Measurements from ENCODE around the gene DIABLO. TPM values are rescaled to one million over a fixed set of nuclear protein-coding genes. Genes with fewer than 3 reads are reported as not detected.

Gene DIABLO
- total RNA-seq, 1 donor from 2014 or later = 78.5 TPM

GRCh38 chr12:122190842-122191668 is 34.8 kb downstream of the DIABLO start:
- DNase-seq (ENCODE audit: low read depth, low spot score) = peak; percentile 64
- peaks cover 8% of the 10 kb centered on the region for H3K9me3 Mint-ChIP-seq
- peaks cover 4% of the 10 kb centered on the region for H3K4me1 Mint-ChIP-seq
- no peak overlapping the region for H3K4me3 Mint-ChIP-seq
- peaks cover 3% of the 10 kb centered on the region for H3K27me3 Mint-ChIP-seq (ENCODE audit: low read depth)
- H3K27ac Mint-ChIP-seq (ENCODE audit: unreplicated experiment) = no peak overlapping the region
- TF ChIP-seq, protein P1, sequence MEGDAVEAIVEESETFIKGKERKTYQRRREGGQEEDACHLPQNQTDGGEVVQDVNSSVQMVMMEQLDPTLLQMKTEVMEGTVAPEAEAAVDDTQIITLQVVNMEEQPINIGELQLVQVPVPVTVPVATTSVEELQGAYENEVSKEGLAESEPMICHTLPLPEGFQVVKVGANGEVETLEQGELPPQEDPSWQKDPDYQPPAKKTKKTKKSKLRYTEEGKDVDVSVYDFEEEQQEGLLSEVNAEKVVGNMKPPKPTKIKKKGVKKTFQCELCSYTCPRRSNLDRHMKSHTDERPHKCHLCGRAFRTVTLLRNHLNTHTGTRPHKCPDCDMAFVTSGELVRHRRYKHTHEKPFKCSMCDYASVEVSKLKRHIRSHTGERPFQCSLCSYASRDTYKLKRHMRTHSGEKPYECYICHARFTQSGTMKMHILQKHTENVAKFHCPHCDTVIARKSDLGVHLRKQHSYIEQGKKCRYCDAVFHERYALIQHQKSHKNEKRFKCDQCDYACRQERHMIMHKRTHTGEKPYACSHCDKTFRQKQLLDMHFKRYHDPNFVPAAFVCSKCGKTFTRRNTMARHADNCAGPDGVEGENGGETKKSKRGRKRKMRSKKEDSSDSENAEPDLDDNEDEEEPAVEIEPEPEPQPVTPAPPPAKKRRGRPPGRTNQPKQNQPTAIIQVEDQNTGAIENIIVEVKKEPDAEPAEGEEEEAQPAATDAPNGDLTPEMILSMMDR (conservative IDR thresholded peaks at IDR 0.05) = peak; percentile 82
- no peaks in the 10 kb centered on the region for H3K36me3 Mint-ChIP-seq (ENCODE audit: low read depth)

DNA sequence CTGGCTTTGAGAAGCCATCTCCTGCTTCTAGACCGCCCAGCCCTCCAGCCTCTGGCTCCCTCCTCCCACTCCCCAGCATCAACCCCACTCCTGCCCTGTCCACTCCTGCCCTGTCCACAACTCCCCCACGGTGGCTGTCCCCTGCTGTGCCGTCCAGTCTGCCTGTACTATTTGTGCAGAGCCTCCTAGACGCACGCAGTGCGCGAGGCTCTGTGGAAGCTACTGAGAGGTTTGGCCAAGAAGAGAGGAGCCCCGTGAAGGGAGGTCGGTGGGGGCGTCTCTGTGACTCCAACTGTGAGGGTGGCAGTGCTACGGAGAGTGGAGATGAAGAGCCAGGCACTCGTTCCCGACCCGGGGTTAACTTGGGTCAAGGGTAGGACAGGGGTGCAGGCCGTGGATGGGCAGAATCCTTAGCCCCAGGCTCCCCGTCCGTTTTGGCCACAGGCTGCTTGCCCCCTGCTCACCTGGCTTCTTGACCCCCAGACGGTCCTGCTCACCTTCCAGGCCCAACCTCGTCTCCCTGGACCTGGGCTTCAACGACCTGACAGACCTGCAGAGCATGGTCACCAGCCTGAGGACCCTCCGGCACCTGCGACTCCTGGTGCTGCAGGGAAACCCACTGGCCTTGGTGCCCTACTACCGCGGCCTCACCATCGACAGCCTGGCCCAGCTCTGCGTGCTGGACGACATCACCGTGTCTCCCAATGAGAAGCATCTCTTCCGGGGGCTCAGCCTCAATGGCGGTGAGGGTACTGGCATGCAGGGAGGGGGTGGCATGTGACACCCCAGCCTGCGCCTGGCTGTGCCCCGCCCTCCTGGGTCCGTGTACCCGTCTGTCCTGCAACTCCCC is 36.0 kb downstream of the DIABLO start:
- H3K27me3 Mint-ChIP-seq (ENCODE audit: low read depth) = no peaks in the 10 kb centered on the region
- H3K27ac Mint-ChIP-seq (ENCODE audit: unreplicated experiment) = peak overlapping the region; percentile 67
- peaks cover 3% of the 10 kb centered on the region for H3K9me3 Mint-ChIP-seq
- DNase-seq (ENCODE audit: low read depth, low spot score) = no peak
- TF ChIP-seq, protein P1 (conservative IDR thresholded peaks at IDR 0.05) = no peak
- H3K4me3 Mint-ChIP-seq = no peak overlapping the region
- H3K4me1 Mint-ChIP-seq = peaks cover 4% of the 10 kb centered on the region
- no peaks in the 10 kb centered on the region for H3K36me3 Mint-ChIP-seq (ENCODE audit: low read depth)

GRCh38 chr12:122187466-122187865 is 38.4 kb downstream of the DIABLO start:
- Mint-ChIP-seq H3K4me1 (peaks cover 7% of the 10 kb centered on the region), H3K36me3 (ENCODE audit: low read depth) (no peaks in the 10 kb centered on the region), H3K27me3 (ENCODE audit: low read depth) (peaks cover 7% of the 10 kb centered on the region), H3K9me3 (no peaks in the 10 kb centered on the region), H3K27ac (ENCODE audit: unreplicated experiment) (no peak overlapping the region), H3K4me3 (no peak overlapping the region)
- DNase-seq (ENCODE audit: low read depth, low spot score) = no peak
- TF ChIP-seq, protein P1 (conservative IDR thresholded peaks at IDR 0.05) = no peak

DNA sequence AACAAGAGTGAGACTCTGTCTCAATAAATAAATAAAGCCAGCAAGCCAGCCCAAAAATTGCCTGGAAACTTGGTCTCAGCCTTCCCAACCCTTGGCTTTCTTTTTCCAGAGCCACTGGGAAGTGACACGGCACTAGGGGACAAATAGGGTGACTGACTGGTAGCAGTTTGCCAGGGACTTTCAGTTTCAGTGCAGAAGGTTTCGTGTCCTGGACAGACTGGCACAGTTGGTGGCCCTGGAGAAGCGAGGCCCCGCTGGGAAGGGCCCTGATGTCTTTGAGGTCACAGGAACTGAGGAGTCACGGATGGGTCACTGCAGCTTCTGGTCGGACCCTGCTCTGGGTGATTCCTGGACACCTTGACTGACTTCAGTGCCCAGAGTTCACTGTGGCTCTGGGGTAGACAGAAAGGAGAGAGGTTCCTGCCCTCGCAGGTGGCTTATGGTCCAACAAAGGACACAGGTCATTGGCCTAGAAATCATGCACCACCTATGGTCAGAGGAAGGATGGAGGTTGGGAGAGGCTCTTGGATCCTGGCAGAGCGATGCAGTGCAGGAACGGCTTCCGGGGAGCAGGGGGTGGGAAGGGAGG is 40.3 kb downstream of the DIABLO start:
- peaks cover 7% of the 10 kb centered on the region for H3K27me3 Mint-ChIP-seq (ENCODE audit: low read depth)
- no peak overlapping the region for H3K4me3 Mint-ChIP-seq
- DNase-seq (ENCODE audit: low read depth, low spot score) = no peak
- H3K27ac Mint-ChIP-seq (ENCODE audit: unreplicated experiment) = no peak overlapping the region
- no peaks in the 10 kb centered on the region for H3K36me3 Mint-ChIP-seq (ENCODE audit: low read depth)
- TF ChIP-seq, protein P1 (conservative IDR thresholded peaks at IDR 0.05) = no peak
- peaks cover 4% of the 10 kb centered on the region for H3K4me1 Mint-ChIP-seq
- H3K9me3 Mint-ChIP-seq = no peaks in the 10 kb centered on the region

GRCh38 chr12:122185079-122185478 is 40.8 kb downstream of the DIABLO start:
- peaks cover 7% of the 10 kb centered on the region for H3K27me3 Mint-ChIP-seq (ENCODE audit: low read depth)
- no peak for DNase-seq (ENCODE audit: low read depth, low spot score)
- no peaks in the 10 kb centered on the region for H3K36me3 Mint-ChIP-seq (ENCODE audit: low read depth)
- H3K9me3 Mint-ChIP-seq = no peaks in the 10 kb centered on the region
- TF ChIP-seq, protein P1 (conservative IDR thresholded peaks at IDR 0.05) = no peak
- H3K27ac Mint-ChIP-seq (ENCODE audit: unreplicated experiment) = peak overlapping the region; percentile 57
- H3K4me1 Mint-ChIP-seq = peaks cover 4% of the 10 kb centered on the region
- H3K4me3 Mint-ChIP-seq = no peak overlapping the region
